Measurements from ENCODE around the gene TPBGL. TPM values are rescaled to one million over a fixed set of nuclear protein-coding genes. Genes with fewer than 3 reads are reported as not detected.
"Not testable (repeated sequence)": the region's sequence is repeated elsewhere in the genome, so short reads cannot be mapped to it uniquely, and the experiment has no call there.

The TPBGL gene
- total RNA-seq, 1 donor, result not detected

DNA sequence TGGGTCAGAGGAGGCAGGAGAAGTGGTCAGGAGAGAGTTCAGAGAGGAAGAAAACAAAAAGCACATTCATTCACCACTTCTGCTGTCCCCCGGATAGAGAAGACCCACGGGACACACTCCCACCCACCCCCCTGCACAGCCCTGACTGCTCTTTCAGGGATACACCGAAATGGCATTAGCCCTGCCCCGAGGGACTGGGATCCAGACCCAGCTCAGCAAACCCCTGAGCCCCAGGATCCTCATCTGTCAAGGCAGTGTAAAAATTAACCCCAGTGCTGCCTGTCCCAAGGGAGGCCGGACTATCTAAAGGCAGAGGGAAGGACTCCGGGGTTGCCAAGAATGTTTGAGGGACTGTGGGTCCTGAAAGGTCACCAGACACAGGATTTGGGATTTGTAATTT lies 31.2 kb downstream of the TPBGL start:
- no peaks in the 10 kb centered on the region for H3K27me3 ChIP-seq (ENCODE audit: insufficient read depth, low read length)
- H3K36me3 ChIP-seq (ENCODE audit: insufficient read depth, low read length), result no peaks in the 10 kb centered on the region
- no peak overlapping the region for H3K4me3 ChIP-seq (ENCODE audit: insufficient read depth, low read length)
- TF ChIP-seq, protein P1, sequence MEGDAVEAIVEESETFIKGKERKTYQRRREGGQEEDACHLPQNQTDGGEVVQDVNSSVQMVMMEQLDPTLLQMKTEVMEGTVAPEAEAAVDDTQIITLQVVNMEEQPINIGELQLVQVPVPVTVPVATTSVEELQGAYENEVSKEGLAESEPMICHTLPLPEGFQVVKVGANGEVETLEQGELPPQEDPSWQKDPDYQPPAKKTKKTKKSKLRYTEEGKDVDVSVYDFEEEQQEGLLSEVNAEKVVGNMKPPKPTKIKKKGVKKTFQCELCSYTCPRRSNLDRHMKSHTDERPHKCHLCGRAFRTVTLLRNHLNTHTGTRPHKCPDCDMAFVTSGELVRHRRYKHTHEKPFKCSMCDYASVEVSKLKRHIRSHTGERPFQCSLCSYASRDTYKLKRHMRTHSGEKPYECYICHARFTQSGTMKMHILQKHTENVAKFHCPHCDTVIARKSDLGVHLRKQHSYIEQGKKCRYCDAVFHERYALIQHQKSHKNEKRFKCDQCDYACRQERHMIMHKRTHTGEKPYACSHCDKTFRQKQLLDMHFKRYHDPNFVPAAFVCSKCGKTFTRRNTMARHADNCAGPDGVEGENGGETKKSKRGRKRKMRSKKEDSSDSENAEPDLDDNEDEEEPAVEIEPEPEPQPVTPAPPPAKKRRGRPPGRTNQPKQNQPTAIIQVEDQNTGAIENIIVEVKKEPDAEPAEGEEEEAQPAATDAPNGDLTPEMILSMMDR (IDR thresholded peaks at IDR 0.05; ENCODE audit: extremely low read depth, low read depth, low read length), result no peak
- H2AFZ ChIP-seq (ENCODE audit: low read length), result no peak overlapping the region
- peak; percentile 39 for DNase-seq (ENCODE audit: insufficient read length, low spot score, missing footprints)
- no peaks in the 10 kb centered on the region for H3K79me2 ChIP-seq (ENCODE audit: insufficient read depth, low read length)
- H3K4me2 ChIP-seq (ENCODE audit: insufficient read depth, low read length), result no peak overlapping the region
- no peaks in the 10 kb centered on the region for H4K20me1 ChIP-seq (ENCODE audit: insufficient read depth, low read length)
- no peak overlapping the region for H3K27ac ChIP-seq (ENCODE audit: low read depth, low read length)
- no peaks in the 10 kb centered on the region for H3K4me1 ChIP-seq (ENCODE audit: insufficient read depth, low read length)
- no peaks in the 10 kb centered on the region for H3K9me3 ChIP-seq (ENCODE audit: low read depth, low read length)

DNA sequence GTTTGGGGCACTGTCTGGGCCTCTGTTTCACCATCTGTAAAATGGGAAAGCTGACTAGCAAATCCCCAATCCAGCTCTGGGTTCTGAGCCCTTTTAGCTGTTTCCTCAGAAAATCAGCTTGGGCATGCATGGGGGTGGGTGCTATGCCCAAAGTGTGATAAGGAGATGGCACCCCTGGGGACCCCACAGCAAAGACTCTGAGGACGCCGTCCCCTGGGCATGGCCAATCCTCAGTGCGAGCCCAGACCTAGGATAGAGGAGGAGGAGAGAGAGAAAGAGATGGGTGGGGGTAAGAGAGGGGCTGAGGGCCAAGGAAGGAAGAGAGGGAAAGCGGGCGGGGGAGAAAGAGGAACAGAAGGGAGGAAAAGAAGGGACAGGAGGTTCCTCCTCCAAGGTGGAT lies 31.8 kb downstream of the TPBGL start:
- no peaks in the 10 kb centered on the region for H3K79me2 ChIP-seq (ENCODE audit: insufficient read depth, low read length)
- no peaks in the 10 kb centered on the region for H3K27me3 ChIP-seq (ENCODE audit: insufficient read depth, low read length)
- DNase-seq (ENCODE audit: insufficient read length, low spot score, missing footprints), result peak; percentile 61
- H3K4me3 ChIP-seq (ENCODE audit: insufficient read depth, low read length), result no peak overlapping the region
- H3K4me1 ChIP-seq (ENCODE audit: insufficient read depth, low read length), result no peaks in the 10 kb centered on the region
- H3K9me3 ChIP-seq (ENCODE audit: low read depth, low read length), result no peaks in the 10 kb centered on the region
- H2AFZ ChIP-seq (ENCODE audit: low read length), result no peak overlapping the region
- no peaks in the 10 kb centered on the region for H4K20me1 ChIP-seq (ENCODE audit: insufficient read depth, low read length)
- no peak overlapping the region for H3K27ac ChIP-seq (ENCODE audit: low read depth, low read length)
- TF ChIP-seq, protein P1 (IDR thresholded peaks at IDR 0.05; ENCODE audit: extremely low read depth, low read depth, low read length), result no peak
- H3K36me3 ChIP-seq (ENCODE audit: insufficient read depth, low read length), result no peaks in the 10 kb centered on the region
- H3K4me2 ChIP-seq (ENCODE audit: insufficient read depth, low read length), result no peak overlapping the region

DNA sequence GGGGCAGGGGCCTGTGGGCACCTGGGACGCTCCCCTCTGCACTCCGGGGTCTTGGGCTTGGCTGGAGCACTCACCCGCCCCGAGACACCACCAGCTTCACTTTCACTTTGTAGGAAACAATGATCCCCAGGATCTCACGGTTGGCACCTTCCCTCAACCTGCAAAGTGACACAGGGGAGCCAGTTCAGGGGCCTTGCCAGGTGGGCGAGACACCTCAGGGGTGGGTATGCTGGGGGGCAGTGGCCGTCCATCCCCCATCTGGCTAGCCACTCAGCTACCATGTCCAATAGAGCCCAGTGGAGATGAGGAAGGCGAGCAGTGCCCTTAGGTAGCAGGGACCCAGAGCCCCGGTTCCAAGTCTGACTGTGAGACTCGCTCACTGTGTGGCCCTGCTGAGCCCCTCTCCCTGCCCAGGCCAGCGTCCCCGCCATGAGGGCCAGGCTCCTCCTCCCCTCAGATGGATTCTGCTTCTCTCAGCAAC lies 32.3 kb downstream of the TPBGL start:
- Histone ChIP-seq H3K9me3 (ENCODE audit: low read depth, low read length) (no peaks in the 10 kb centered on the region), H2AFZ (ENCODE audit: low read length) (no peak overlapping the region), H3K4me2 (ENCODE audit: insufficient read depth, low read length) (no peak overlapping the region), H3K4me3 (ENCODE audit: insufficient read depth, low read length) (no peak overlapping the region), H3K79me2 (ENCODE audit: insufficient read depth, low read length) (no peaks in the 10 kb centered on the region), H3K27me3 (ENCODE audit: insufficient read depth, low read length) (no peaks in the 10 kb centered on the region), H3K27ac (ENCODE audit: low read depth, low read length) (no peak overlapping the region), H4K20me1 (ENCODE audit: insufficient read depth, low read length) (no peaks in the 10 kb centered on the region), H3K4me1 (ENCODE audit: insufficient read depth, low read length) (no peaks in the 10 kb centered on the region), H3K36me3 (ENCODE audit: insufficient read depth, low read length) (no peaks in the 10 kb centered on the region)
- DNase-seq (ENCODE audit: insufficient read length, low spot score, missing footprints), result no peak
- TF ChIP-seq, protein P1 (IDR thresholded peaks at IDR 0.05; ENCODE audit: extremely low read depth, low read depth, low read length), result no peak

DNA sequence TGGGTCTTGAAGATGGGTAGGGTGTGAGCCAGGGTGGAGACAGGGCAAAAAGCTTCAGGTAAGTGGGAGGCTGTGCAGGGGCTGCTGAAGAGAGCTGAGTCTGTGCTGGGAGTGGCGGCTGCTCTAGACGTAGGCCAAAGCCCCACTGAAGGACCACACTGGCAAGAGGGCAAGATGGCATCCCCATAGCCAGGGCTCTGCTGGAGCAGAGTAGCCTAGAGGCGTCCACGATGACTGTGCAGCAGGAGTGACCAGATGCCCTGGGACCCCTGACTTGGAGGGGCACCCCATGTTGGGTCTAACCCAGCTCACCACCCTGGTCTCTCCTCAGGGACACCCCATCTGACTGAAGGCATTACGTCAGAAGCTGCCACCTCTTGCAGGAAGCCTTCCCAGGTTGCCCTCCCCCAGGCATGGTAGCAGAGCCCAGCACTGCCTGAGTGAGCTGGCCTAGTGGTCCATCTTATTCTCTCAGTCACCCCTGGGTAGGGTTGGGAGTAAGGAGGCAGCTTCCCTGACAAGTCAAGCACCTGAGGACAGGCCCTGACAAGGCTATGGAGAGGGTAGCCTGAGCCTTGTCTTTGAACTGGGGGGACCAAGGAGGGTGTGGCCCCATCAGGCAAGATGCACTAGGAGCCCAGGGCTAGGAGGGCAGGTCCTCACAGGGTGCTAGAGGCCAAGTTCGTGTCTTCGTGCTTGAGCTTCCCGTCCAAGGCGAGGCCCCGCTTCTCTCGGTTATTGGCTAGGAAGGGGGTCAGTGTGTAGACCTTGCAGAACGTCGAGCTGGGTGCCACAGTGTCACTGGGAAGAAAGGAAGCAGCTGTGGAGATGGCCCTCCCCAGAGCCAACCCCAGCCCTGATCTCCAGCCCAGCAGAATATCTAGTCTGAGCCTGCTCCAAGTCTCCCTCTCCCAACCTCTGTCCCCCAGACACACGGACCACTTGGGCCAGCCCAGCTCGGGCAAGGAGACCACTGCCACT lies 33.1 kb downstream of the TPBGL start:
- Histone ChIP-seq H3K36me3 (ENCODE audit: insufficient read depth, low read length) (no peaks in the 10 kb centered on the region), H3K27me3 (ENCODE audit: insufficient read depth, low read length) (no peaks in the 10 kb centered on the region), H3K79me2 (ENCODE audit: insufficient read depth, low read length) (no peaks in the 10 kb centered on the region), H2AFZ (ENCODE audit: low read length) (no peak overlapping the region), H4K20me1 (ENCODE audit: insufficient read depth, low read length) (no peaks in the 10 kb centered on the region), H3K4me1 (ENCODE audit: insufficient read depth, low read length) (no peaks in the 10 kb centered on the region), H3K27ac (ENCODE audit: low read depth, low read length) (no peak overlapping the region), H3K4me3 (ENCODE audit: insufficient read depth, low read length) (no peak overlapping the region), H3K4me2 (ENCODE audit: insufficient read depth, low read length) (no peak overlapping the region), H3K9me3 (ENCODE audit: low read depth, low read length) (no peaks in the 10 kb centered on the region)
- DNase-seq (ENCODE audit: insufficient read length, low spot score, missing footprints), result peak; percentile 66
- TF ChIP-seq, protein P1 (IDR thresholded peaks at IDR 0.05; ENCODE audit: extremely low read depth, low read depth, low read length), result no peak

DNA sequence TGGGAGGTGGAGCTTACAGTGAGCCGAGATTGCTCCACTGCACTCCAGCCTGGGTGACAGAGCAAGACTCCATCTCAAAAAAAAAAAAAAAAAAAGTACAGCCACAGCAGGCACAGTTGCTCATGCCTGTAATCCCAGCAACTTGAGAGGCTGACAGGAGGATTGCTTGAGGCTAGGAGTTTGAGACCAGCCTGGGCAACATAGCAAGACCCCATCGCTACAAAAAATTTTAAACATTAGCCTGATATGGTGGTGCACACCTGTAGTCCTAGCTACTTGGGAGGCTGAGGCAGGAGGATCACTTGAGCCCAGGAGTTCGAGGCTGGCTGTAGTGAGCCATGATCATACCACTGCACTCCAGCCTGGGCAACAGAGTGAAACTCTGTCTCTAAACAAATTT lies 34.1 kb downstream of the TPBGL start:
- H3K4me1 ChIP-seq (ENCODE audit: insufficient read depth, low read length); H3K27me3 ChIP-seq (ENCODE audit: insufficient read depth, low read length); DNase-seq (ENCODE audit: insufficient read length, low spot score, missing footprints); H2AFZ ChIP-seq (ENCODE audit: low read length); H4K20me1 ChIP-seq (ENCODE audit: insufficient read depth, low read length); H3K4me3 ChIP-seq (ENCODE audit: insufficient read depth, low read length); H3K4me2 ChIP-seq (ENCODE audit: insufficient read depth, low read length); H3K27ac ChIP-seq (ENCODE audit: low read depth, low read length); H3K79me2 ChIP-seq (ENCODE audit: insufficient read depth, low read length); H3K36me3 ChIP-seq (ENCODE audit: insufficient read depth, low read length); H3K9me3 ChIP-seq (ENCODE audit: low read depth, low read length): not testable (repeated sequence)
